Colonic mucosa (tissue), 4 donors: ENCODE data around the gene NACAD. TPM values are rescaled to one million over a fixed set of nuclear protein-coding genes. Genes with fewer than 3 reads are reported as not detected.

Source experiments
- DNase-seq: peaks from one replicate; pipeline ENCODE4 v3.0.0-alpha.2; 2020
- H3K27ac ChIP-seq: fragments of 200-600 bp; one replicate; pipeline ENCODE4 v1.8.0; 2021
- H3K27me3 ChIP-seq: fragments of 200-600 bp; one replicate; pipeline ENCODE4 v1.8.0; 2021
- H3K36me3 ChIP-seq: fragments of 200-600 bp; one replicate; pipeline ENCODE4 v1.8.0; 2021
- H3K4me1 ChIP-seq: fragments of 200-600 bp; one replicate; pipeline ENCODE4 v1.8.0; 2021; ENCODE audit warnings: mild to moderate bottlenecking
- H3K4me3 ChIP-seq: fragments of 200-600 bp; one replicate; pipeline ENCODE4 v1.8.0; 2021
- H3K9ac ChIP-seq, 2 donors: one replicate each; pipeline ENCODE4 v1.7.0; 2013; ENCODE audit warnings: control low read depth in 2 of 2, low read depth in 2 of 2, low read length in 2 of 2
- H3K9me3 ChIP-seq: fragments of 200-600 bp; one replicate; pipeline ENCODE4 v1.8.0; 2021
- CTCF ChIP-seq: fragments of 200-600 bp; IDR thresholded peaks from one replicate; pipeline ENCODE4 v1.8.0; 2022; ENCODE audit warnings: antibody characterized with exemption, mild to moderate bottlenecking
- intact Hi-C: fragments of 100-400 bp; cut with DNase I; formaldehyde crosslinking; loops from one replicate; pipeline ENCODE4 v1.14.1; 2022
- total RNA-seq, 2 donors: library from RNA; stranded (reverse); fragmentation: NEBNext Ultra II Directional in 1 of 2; extraction: Animal tissue kit (Norgen Biotek cat#: 25700) in 1 of 2; gene quantifications; one replicate each; pipeline ENCODE4 v1.2.1, GENCODE V29; 2021
- donor health status: healthy.
- donor health status: DM: no; HTN: no; CAD: no.
- donor health status: DM: no; HTN: no; CAD: no.

Gene NACAD
- total RNA-seq, 2 donors from 2014 or later = 1.0 to 3.3 TPM

- Histone ChIP-seq H3K36me3 (no peaks in the 10 kb centered on the region), H3K27me3 (no peaks in the 10 kb centered on the region), H3K9me3 (no peaks in the 10 kb centered on the region), H3K27ac (no peak overlapping the region), H3K4me3 (no peak overlapping the region), H3K4me1 (no peaks in the 10 kb centered on the region), H3K9ac (no peak overlapping the region)
- no peak for TF ChIP-seq CTCF
- intact Hi-C loops = no loop called here
- no peak for DNase-seq
Measured at GRCh38 chr7:45082831-45083331, 5.9 kb downstream of the NACAD start.

- Histone ChIP-seq H3K36me3 (no peaks in the 10 kb centered on the region), H3K9ac (no peak overlapping the region), H3K4me3 (no peak overlapping the region), H3K27me3 (no peaks in the 10 kb centered on the region), H3K4me1 (no peaks in the 10 kb centered on the region), H3K27ac (no peak overlapping the region), H3K9me3 (no peaks in the 10 kb centered on the region)
- no peak for TF ChIP-seq CTCF
- intact Hi-C loops = no loop called here
- no peak for DNase-seq
Measured at GRCh38 chr7:45082031-45082830, 6.5 kb downstream of the NACAD start.

GRCh38 chr7:45081670-45081974 lies 7.1 kb downstream of the NACAD start:
- H3K9ac ChIP-seq = no peak overlapping the region
- DNase-seq = no peak
- TF ChIP-seq CTCF = no peak
- no peaks in the 10 kb centered on the region for H3K4me1 ChIP-seq
- H3K36me3 ChIP-seq = no peaks in the 10 kb centered on the region
- no peak overlapping the region for H3K4me3 ChIP-seq
- H3K27me3 ChIP-seq = no peaks in the 10 kb centered on the region
- no peaks in the 10 kb centered on the region for H3K9me3 ChIP-seq
- H3K27ac ChIP-seq = no peak overlapping the region
- intact Hi-C loops = no loop called here

- DNase-seq = no peak
- no peak for TF ChIP-seq CTCF
- no peaks in the 10 kb centered on the region for H3K27me3 ChIP-seq
- H3K4me1 ChIP-seq = no peaks in the 10 kb centered on the region
- H3K9me3 ChIP-seq = no peaks in the 10 kb centered on the region
- H3K36me3 ChIP-seq = peaks cover 3% of the 10 kb centered on the region
- intact Hi-C loops = no loop called here
- H3K4me3 ChIP-seq = no peak overlapping the region
- H3K27ac ChIP-seq = no peak overlapping the region
- no peak overlapping the region for H3K9ac ChIP-seq
Measured at GRCh38 chr7:45080958-45081669, 7.7 kb downstream of the NACAD start.

- no peaks in the 10 kb centered on the region for H3K9me3 ChIP-seq
- no peak overlapping the region for H3K9ac ChIP-seq
- H3K27me3 ChIP-seq = no peaks in the 10 kb centered on the region
- no peak for TF ChIP-seq CTCF
- intact Hi-C loops = no loop called here
- no peak for DNase-seq
- peaks cover 7% of the 10 kb centered on the region for H3K36me3 ChIP-seq
- H3K27ac ChIP-seq = no peak overlapping the region
- H3K4me3 ChIP-seq = no peak overlapping the region
- no peaks in the 10 kb centered on the region for H3K4me1 ChIP-seq
Measured at GRCh38 chr7:45080265-45080957, 8.4 kb downstream of the NACAD start.
